Amygdala (tissue), 56 donors: Measurements from ENCODE around the gene LRBA.
"Not testable (repeated sequence)": the region's sequence is repeated elsewhere in the genome, so short reads cannot be mapped to it uniquely, and the experiment has no call there.

Source experiments
- DNase-seq, 56 donors: peaks; one replicate each; lab custom pipeline; 2025; lab: John Stamatoyannopoulos, UW

Gene LRBA

DNA sequence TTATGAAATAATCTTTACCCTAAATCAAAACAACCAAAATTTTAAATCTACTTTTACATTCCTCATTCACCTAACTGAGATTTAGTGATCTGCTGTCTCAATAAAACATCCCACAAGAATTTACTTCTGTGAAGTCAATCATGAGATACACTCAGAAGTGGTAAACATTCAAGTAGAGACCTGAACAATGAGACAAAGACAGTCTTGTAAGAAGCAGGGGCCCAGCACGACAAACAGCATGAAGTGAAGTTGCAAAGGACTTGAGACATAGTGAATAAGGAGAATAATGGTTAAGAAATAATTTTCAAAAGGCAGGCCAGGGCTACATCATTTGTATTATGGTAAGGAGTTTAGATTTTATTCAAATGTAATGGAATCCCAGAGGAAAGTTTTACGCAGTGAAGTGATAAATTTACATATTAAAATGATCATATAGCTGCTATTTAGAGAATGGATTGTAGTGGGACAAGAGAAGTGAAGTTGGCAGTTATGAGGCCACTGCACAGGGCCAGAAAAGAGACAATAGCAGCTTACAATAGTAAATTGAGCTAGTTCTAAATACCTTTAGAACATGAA is 331.2 kb downstream of the LRBA start:
- no peak for DNase-seq

DNA sequence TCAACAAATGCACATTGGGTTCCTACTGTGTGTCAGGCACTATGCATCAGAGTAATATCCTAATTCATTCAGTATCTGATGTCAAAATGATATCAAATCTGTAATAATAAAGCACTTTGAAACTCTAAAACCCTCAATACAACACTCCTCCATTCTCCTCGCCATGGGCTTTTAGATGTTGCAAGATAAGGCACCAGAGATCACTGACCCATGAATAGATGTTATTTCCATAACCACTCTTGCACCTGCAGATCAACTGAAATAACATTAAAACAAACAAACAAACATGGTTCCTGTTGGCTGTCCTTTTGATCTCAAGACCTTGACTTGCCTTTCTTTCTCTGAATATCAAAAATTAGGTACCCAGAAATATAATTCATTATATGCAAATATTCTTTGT is 333.0 kb downstream of the LRBA start:
- DNase-seq, result no peak

DNA sequence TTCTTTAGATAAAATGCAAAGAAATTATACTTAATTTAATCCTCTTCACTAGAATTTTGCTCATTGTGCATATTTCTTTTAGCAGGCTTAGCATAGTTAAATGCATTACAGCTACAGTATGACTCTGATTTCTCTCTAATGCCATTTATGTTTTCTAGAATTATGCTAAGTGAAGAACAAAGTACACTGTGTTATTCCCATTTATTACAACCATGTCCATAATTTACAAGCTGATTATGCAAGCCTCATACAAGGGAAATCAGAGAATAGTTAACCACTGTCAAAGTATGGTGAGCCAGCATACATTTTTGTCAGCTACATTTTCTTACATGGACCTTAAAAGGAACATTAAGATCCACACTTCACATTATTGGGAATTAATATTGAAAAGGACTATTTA is 334.0 kb downstream of the LRBA start:
- no peak for DNase-seq

DNA sequence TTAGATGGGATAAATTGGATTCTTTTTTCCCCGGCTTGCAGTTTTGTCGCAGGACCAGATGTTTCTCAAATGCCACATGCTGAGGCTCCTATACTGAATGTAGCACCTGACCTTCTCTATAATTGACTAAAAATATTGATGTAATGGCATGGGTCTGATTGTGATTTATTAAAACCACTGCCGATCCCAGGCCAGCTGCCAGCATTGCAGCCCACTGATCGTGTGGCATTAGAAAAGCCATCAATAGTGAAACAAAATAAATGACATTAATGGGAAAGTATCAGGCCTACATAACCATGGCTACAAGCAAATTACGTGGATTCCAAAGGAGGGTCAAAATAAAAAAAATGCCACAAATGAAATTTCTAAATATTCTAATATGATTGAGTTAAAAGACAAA is 334.4 kb downstream of the LRBA start:
- no peak for DNase-seq

DNA sequence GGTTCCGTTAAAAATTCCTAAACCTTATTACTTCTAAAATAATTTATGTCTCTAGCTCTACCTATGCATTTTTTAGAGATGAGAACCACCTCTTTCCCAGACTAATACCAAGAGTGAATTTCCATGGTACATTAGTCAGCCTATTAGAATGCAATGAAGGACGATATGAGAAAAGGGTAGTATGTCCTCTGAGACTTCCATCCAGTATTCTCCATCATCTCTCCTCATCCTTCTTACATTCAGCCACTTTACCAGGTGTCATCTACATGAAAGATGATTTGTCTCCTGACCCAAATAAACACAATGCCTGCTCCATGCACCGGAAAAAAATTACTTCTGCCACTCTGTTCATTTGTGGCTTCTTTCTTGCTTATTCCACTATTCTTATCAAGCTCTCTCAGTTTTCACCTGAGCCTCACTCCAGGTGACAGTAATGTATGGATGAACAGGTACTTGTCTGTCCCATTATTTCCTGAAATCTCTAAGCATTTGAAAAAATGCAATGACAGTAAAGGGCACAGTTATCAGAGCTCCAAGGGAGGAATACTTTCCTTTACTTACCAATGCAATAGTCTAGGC is 335.2 kb downstream of the LRBA start:
- no peak for DNase-seq

DNA sequence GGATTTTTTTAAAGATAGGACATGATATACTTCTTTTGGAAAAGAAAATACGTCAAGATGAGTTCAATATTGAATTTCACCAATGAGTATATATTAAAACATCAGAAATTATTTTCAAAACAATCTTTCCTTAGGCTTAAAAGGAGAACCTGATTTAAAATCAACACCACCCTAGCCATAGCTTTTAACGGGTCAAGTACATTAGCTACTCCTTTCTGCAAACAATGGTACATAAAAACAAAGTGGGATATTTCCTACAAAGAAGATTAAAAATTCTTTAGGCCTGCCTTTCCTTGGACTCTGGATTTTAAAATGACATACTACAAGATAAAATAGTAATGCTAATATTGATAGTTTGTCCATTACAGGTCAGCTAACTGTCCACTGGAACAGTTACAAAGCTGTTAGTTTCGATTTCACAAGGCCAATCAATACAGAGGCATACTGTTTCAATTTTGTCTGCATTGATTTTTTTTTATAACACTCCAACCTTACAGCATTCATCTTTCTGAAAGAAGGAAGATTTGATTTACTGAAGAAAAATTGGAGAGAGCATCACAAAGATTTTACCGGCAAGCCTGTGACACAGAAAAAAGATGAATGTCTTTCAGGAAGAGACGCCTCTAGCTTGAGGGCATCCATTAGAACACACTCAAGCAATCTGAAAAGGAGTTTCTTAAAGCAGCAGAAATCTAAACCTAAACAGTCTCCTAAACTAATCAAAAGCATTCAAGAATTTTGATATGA is 335.9 kb downstream of the LRBA start:
- no peak for DNase-seq

DNA sequence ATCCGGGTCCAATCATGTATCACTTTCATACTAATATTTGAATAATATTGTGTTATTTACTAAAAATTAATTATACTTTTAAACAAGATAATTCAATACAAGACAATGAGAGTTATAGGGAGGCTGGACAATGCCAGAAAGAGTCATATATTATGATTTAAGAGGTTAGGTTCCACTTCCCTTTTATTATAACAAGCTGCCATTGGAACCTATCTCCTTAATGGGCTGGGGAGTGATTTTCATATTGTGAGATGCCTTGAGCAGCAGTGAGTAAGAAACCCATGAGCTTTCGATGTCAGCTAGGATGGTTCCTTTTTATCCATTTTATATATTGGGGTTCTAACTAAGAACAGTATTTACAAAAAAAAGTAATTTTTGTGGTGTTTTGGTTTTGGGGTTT is 341.3 kb downstream of the LRBA start:
- no peak for DNase-seq

DNA sequence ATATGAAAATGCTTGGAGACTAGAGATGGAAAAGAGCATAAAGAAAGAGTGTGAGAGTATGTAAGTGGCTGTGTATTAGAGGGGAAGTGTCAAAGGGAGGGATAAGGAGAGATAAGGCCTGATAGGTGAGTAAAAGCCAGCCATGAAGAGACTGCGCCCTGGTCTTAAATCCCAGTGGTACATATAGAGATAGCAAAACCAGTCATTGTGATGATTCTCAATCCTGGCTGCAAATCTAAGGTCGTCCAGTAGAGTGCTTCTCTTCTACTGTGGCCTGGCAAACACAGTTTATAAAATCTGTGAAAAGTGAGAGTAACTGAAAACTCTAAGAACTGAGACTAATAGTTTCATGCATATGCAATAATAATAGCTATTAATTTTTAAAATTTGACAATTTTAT is 346.3 kb downstream of the LRBA start:
- no peak for DNase-seq

DNA sequence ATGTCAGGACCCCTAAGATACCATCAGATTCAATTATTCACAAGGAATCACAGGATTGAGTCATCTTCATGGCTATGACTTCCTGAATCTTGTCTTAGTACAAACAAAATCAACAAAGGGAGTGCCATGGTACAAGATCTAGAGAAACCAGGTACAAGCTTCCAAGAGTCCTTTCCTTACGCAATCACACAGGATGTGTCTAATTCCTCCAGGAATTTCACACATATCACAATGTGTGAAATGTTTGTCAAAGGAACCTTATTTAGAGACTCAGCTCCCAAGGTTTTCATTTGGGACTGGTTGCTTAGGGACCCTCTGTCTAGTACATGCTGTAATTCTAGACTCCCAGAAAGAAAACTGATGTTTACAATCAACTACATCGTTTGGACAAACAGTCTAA is 350.1 kb downstream of the LRBA start:
- DNase-seq, result no peak

DNA sequence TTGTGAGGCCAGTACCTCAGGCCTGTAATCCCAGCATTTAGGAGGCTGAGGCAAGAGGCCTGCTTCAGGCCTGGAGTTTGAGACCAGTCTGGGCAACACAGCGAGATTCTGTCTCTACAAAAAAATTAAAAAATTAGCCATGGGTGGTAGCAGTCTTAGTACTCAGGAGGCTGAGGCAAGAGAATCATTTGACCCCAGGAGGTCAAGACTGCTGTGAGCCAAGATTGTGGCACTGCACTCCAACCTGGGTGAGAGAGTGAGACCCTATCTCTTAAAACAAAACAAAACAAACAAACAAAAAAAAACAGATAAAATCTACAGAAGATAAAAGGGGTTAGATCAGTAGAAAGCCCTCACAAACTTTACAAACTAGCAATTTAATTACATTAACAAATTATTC is 352.4 kb downstream of the LRBA start:
- DNase-seq, result no peak

DNA sequence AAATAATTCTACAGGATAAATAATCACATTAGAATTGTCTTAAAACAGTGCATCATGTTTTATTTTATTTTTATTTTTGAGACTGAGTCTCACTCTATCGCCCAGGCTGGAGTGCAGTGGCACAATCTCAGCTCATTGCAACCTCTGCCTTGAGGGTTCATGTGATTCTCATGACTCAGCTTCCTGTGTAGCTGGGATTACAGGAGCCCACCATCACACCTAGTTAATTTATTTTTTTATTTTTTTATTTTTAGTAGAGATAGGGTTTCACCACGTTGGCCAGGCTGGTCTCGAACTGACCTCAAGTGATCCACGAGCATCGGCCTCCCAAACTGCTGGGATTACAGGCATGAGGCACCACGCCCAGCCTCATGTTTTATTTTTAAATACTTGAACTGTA is 353.5 kb downstream of the LRBA start:
- DNase-seq, result not testable (repeated sequence)

DNA sequence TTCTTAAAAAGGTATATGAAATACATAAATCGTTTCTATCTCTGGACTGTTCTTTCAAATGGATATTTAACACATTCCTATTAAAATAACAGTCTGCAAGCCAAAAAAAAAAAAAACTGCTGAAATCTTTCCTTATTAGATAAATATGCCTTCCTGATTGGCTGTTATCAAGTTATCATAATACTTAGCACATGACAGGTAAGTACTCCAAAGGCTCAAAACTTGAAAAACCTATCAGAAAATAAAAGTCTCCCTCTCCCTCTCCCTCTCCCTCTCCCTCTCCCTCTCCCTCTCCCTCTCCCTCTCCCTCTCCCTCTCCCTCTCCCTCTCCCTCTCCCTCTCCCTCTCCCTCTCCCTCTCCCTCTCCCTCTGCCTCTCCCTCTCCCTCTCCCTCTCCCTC is 356.8 kb downstream of the LRBA start:
- not testable (repeated sequence) for DNase-seq

DNA sequence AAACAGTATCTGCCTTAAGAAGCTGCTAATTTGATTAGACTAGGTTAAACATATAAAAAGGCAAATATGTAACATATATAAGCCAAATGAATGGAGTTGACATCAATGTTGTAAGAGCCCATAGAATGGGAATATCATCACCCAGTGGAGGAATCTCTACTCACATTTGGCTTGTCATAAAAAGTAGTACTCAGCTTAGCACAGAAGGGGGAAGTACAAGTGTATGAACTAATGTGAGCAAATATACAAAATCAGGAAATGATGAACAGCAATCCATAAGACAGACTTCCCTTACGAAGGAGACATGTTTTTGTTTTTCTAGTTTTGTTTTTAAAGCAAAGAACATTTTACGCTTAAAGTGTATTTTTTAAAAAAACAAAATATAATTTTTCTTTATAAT is 358.2 kb downstream of the LRBA start:
- no peak for DNase-seq

DNA sequence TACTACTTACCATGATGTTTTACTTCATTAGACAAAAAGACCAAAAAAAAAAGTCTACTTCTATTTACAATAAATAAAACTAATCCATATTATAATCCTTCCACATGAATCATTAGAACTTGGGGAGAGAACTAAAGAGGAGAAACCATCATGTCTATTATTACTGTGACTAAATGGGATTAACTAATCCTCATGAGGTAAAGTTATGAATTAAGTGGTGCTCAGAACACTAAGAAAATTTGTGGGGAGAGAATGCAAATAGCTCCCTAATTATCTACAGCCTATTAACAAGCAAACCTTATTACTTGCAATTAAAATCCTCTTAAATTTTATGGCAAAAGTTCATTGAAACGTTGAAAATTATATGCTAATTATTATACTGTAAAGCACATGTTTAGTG is 364.3 kb downstream of the LRBA start:
- no peak for DNase-seq

DNA sequence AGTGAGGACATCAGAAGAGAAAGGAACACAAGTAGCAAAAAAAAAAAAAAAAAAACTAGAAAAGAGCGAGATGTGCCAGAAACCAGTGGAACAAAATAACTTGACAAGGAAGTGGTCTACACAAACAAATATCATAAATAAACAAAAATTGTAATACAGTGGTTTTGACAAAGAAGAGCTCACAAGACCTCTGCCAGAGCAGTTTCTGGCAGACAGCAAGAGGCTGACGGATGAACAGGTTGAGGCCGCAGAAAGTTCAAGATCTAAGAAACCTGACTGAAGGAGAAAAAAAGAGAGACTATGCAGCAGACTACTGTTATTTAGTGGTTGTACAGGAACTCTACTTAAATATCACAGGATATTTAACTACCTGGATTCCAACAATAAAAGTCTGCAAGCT is 367.0 kb downstream of the LRBA start:
- DNase-seq, result no peak

DNA sequence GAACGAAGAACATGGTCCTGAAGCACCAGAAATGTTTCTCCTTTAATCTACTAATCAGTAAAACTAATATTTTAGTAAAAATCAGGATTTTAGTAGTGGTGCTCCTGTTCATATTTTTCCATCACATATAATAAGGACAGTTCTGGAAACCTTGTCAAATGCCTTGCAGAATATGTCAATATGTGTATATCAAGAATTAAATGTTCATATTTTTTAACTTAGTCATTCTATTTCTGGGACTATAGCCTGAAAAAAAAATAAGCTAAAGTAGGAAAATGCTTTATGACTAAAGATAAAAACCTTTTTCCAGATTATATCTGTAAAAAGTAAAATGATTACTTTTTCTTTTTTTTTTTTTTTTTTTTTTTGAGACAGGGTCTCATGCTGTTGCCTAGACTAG is 368.1 kb downstream of the LRBA start:
- no peak for DNase-seq

DNA sequence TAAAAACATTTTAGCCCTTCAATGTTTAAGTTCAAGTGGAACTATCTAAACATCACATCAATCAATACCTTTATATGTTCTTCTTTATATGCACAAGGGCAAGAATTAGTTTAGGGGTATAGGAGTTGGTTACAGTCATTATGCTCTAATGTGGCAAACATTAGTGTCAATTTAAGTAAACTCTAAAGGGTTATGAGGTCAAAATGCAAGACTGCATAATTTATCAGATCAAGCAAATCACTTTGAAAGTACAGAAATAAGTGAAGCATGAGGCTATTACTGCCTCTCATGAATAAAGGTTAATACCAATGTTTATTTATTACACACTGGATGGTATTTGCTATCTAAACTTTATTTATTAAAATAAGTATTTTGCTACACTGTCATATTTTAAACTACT is 373.5 kb downstream of the LRBA start:
- DNase-seq, result no peak

DNA sequence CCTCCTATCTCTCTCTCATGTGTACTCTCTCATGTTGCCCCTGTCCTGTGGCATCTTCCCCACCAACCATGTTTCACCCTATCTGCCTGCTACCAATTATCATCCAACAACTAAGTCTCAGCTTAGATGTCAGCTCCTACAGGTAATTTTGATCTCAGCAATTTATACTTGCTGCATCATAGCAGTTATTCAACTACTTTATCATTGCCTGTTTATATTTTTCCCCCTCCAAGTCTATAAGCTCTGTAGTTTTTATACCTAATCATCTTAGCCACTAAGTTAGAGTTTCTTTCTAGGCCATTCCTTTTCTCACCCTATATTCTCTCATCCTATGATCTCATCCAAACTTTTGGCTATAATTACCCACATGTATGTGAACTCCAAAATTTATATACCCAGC is 382.4 kb downstream of the LRBA start:
- DNase-seq, result no peak

DNA sequence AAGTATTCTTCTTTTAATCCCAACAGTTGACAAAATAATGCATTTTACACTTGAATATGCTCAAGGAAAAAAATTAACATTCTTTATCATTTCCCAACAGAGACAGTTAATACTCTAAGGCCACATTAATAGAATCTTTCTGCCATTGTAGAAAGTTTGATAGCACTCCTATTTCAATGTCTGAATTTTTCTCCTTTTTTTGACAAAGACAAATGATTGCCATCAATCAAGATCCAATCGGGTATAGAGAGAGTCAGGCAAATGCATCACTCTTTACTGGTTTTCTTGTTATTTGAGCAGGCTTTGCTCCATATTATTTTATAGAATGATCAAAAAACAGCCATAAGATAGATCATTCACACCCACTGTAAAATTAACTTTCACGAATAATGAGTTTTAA is 387.0 kb downstream of the LRBA start:
- DNase-seq, result no peak

DNA sequence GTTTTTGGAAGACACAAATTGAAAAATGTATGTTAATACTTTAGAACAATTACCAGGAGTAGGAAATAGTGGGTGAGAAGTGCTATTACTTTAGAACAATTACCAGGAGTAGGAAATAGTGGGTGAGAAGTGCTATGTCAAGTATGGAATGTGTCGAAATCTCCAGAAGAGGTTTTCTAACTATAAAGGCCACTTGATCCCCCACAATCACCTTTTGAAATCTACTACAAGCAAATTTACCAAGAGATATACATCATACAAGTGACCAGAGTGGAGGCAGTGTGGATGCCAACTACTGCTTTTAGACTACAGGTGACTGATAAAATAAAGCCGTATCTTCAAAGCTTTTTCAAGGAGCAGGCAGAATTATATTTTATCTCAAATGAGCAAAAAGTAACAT is 390.1 kb downstream of the LRBA start:
- no peak for DNase-seq

DNA sequence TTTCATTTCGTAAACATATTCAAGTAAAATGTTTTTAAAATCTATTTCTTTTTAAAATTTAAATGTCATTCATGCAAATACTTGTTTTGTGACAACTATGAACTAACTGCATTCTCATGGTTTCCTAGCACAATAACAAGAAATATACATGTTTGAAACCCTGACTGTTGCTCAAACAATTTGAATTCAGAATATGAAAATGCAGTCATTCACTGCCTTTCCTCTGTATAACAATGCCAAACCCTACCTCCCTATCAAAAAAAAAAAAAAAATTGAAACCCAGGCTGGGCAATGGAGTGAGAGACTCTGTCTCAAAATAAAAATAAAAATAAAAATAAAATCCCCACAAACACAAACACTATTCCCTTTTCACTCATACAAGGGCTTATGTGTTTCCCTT is 391.0 kb downstream of the LRBA start:
- no peak for DNase-seq

DNA sequence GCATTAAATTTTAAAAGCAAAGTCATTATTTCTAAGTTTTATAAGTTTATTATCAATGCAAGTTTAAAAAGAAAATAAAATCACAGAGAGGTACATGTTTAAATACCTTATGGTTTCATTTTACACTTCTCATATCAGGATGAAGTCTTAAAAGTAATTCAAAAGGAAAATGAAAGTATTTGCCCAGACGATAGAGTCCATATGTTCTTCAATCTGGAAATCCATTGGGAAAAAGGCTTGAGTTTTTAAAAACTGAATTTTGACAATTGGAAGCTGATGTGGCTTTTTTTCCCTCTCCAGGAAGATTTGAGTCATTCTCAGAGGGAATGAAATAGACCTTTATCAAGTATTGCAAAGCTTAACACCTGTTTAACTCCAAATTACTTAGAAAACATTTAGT is 396.0 kb downstream of the LRBA start:
- no peak for DNase-seq
